ENCODE results near the gene TEX22.

The TEX22 gene

GRCh38 chr14:105391541-105391940 is 6.8 kb upstream of the TEX22 start:
- DNase-seq, result no peak
- H3K36me3 Mint-ChIP-seq (ENCODE audit: low read depth), result no peaks in the 10 kb centered on the region
- H3K9me3 Mint-ChIP-seq, result no peaks in the 10 kb centered on the region
- H3K27me3 Mint-ChIP-seq (ENCODE audit: low read depth, poor library complexity), result no peaks in the 10 kb centered on the region
- H3K27ac Mint-ChIP-seq, result peak overlapping the region; percentile 57
- TF ChIP-seq CTCF (IDR thresholded peaks at IDR 0.05), result no peak
- peaks cover 10% of the 10 kb centered on the region for H3K4me1 Mint-ChIP-seq
- H3K4me3 Mint-ChIP-seq, result no peak overlapping the region

- H3K4me1 Mint-ChIP-seq, result peaks cover 10% of the 10 kb centered on the region
- H3K27me3 Mint-ChIP-seq (ENCODE audit: low read depth, poor library complexity), result no peaks in the 10 kb centered on the region
- H3K4me3 Mint-ChIP-seq, result no peak overlapping the region
- no peaks in the 10 kb centered on the region for H3K36me3 Mint-ChIP-seq (ENCODE audit: low read depth)
- no peak for DNase-seq
- H3K27ac Mint-ChIP-seq, result peak overlapping the region; percentile 57
- no peak for TF ChIP-seq CTCF (IDR thresholded peaks at IDR 0.05)
- H3K9me3 Mint-ChIP-seq, result no peaks in the 10 kb centered on the region
Measured at GRCh38 chr14:105392131-105393090, 5.9 kb upstream of the TEX22 start.

- H3K9me3 Mint-ChIP-seq, result no peaks in the 10 kb centered on the region
- H3K4me1 Mint-ChIP-seq, result peaks cover 14% of the 10 kb centered on the region
- H3K4me3 Mint-ChIP-seq, result no peak overlapping the region
- no peak for DNase-seq
- H3K27ac Mint-ChIP-seq, result no peak overlapping the region
- no peak for TF ChIP-seq CTCF (IDR thresholded peaks at IDR 0.05)
- H3K36me3 Mint-ChIP-seq (ENCODE audit: low read depth), result peaks cover 4% of the 10 kb centered on the region
- no peaks in the 10 kb centered on the region for H3K27me3 Mint-ChIP-seq (ENCODE audit: low read depth, poor library complexity)
Measured at GRCh38 chr14:105393151-105393550, 5.2 kb upstream of the TEX22 start.

GRCh38 chr14:105394714-105395537 is 3.4 kb upstream of the TEX22 start:
- Mint-ChIP-seq H3K27ac (peak overlapping the region; percentile 83), H3K36me3 (ENCODE audit: low read depth) (peaks cover 20% of the 10 kb centered on the region), H3K9me3 (peaks cover 15% of the 10 kb centered on the region), H3K4me3 (no peak overlapping the region), H3K27me3 (ENCODE audit: low read depth, poor library complexity) (no peaks in the 10 kb centered on the region), H3K4me1 (peaks cover 18% of the 10 kb centered on the region)
- no peak for DNase-seq
- no peak for TF ChIP-seq CTCF (IDR thresholded peaks at IDR 0.05)

- no peak for DNase-seq
- H3K4me1 Mint-ChIP-seq, result peaks cover 18% of the 10 kb centered on the region
- no peak overlapping the region for H3K4me3 Mint-ChIP-seq
- no peak for TF ChIP-seq CTCF (IDR thresholded peaks at IDR 0.05)
- H3K9me3 Mint-ChIP-seq, result peaks cover 20% of the 10 kb centered on the region
- no peak overlapping the region for H3K27ac Mint-ChIP-seq
- peaks cover 25% of the 10 kb centered on the region for H3K36me3 Mint-ChIP-seq (ENCODE audit: low read depth)
- no peaks in the 10 kb centered on the region for H3K27me3 Mint-ChIP-seq (ENCODE audit: low read depth, poor library complexity)
Measured at GRCh38 chr14:105395538-105395854, 2.8 kb upstream of the TEX22 start.

All from nephron progenitor cell (in vitro differentiated cells).